Measurements from ENCODE around the gene TRIM27.
"Not testable (repeated sequence)": the region's sequence is repeated elsewhere in the genome, so short reads cannot be mapped to it uniquely, and the experiment has no call there.

TRIM27 gene

GRCh38 chr6:28941684-28942448, 18.1 kb upstream of the TRIM27 start:
- DNase-seq: no peak

GRCh38 chr6:28940858-28941683, 17.3 kb upstream of the TRIM27 start:
- DNase-seq: peak; percentile 84

- peak; percentile 52 for DNase-seq
Measured at GRCh38 chr6:28940294-28940857, 16.6 kb upstream of the TRIM27 start.

- DNase-seq: no peak
Measured at GRCh38 chr6:28933069-28933468, 9.3 kb upstream of the TRIM27 start.

GRCh38 chr6:28929887-28930620, 6.3 kb upstream of the TRIM27 start:
- no peak for DNase-seq

- not testable (repeated sequence) for DNase-seq
Measured at GRCh38 chr6:28929339-28929738, 5.6 kb upstream of the TRIM27 start.

- no peak for DNase-seq
Measured at GRCh38 chr6:28927846-28928245, 4.1 kb upstream of the TRIM27 start.

GRCh38 chr6:28922821-28923317, 916 bp downstream of the TRIM27 start:
- peak; percentile 36 for DNase-seq

GRCh38 chr6:28922004-28922820, 1.6 kb downstream of the TRIM27 start:
- peak; percentile 26 for DNase-seq

- DNase-seq: no peak
Measured at GRCh38 chr6:28920281-28920680, 3.5 kb downstream of the TRIM27 start.

- DNase-seq: no peak
Measured at GRCh38 chr6:28914941-28915340, 8.8 kb downstream of the TRIM27 start.

- DNase-seq: no peak
Measured at GRCh38 chr6:28910901-28911690, 12.7 kb downstream of the TRIM27 start.

- DNase-seq: no peak
Measured at GRCh38 chr6:28907394-28907793, 16.4 kb downstream of the TRIM27 start.

- DNase-seq: no peak
Measured at GRCh38 chr6:28906669-28907068, 17.1 kb downstream of the TRIM27 start.

- no peak for DNase-seq
Measured at GRCh38 chr6:28903686-28904085, 20.1 kb downstream of the TRIM27 start.

GRCh38 chr6:28901831-28902230, 22.0 kb downstream of the TRIM27 start:
- no peak for DNase-seq

- no peak for DNase-seq
Measured at GRCh38 chr6:28900577-28901256, 23.1 kb downstream of the TRIM27 start.

GRCh38 chr6:28898710-28898965, 25.1 kb downstream of the TRIM27 start:
- DNase-seq: no peak

- no peak for DNase-seq
Measured at GRCh38 chr6:28897369-28897745, 26.4 kb downstream of the TRIM27 start.

GRCh38 chr6:28896505-28897368, 27.0 kb downstream of the TRIM27 start:
- DNase-seq: peak; percentile 46
